NOMO-1 treated with dmso at 0.1 percent for 144 hours (cell line): Measurements from ENCODE around the gene A3GALT2.

Experiments
- DNase-seq: peaks from one replicate; lab custom pipeline; 2025; ENCODE audit not compliant: unreplicated experiment; lab: John Stamatoyannopoulos, UW

A3GALT2 gene

DNA sequence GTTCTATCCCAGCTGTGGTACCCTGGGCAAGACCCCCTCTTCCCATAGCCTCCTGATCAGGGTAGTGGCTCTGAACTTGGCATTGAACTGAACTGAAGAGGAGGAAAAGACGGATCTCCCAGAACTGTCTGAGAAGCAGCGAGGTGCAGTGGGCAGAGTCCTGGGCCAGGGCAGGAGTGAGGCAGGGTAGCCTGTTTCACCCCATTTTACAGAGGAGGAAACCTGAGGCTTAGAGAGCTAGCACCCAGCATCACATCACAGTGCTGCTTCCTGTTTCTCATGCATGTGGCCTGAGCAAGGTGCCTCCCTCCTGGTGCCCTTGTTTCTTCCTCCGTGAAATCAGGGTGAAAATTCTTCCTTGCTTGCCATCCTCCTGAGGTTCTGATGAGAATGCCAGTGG lies 47.5 kb downstream of the A3GALT2 start:
- DNase-seq, result no peak

DNA sequence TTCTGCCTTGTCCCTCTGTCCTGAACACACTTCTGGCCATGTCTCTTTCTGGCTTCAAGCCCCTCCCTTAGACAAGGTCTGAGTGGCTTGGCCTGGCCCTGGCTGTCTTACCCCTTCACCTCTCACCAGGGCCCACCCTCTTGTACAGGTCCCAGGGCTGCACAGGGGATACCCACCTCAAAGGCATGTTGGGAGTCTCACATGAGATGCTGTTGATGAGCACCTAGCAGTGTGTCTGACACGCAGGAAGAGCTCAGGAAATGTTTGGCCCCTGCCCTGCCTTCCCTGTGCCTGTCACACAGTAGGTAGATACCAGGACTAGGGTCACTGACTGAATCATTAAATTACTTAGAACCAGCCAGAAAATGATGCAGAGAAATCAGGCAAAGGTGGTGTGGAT lies 48.0 kb downstream of the A3GALT2 start:
- DNase-seq, result no peak

GRCh38 chr1:33272509-33272908 lies 48.4 kb downstream of the A3GALT2 start:
- no peak for DNase-seq

DNA sequence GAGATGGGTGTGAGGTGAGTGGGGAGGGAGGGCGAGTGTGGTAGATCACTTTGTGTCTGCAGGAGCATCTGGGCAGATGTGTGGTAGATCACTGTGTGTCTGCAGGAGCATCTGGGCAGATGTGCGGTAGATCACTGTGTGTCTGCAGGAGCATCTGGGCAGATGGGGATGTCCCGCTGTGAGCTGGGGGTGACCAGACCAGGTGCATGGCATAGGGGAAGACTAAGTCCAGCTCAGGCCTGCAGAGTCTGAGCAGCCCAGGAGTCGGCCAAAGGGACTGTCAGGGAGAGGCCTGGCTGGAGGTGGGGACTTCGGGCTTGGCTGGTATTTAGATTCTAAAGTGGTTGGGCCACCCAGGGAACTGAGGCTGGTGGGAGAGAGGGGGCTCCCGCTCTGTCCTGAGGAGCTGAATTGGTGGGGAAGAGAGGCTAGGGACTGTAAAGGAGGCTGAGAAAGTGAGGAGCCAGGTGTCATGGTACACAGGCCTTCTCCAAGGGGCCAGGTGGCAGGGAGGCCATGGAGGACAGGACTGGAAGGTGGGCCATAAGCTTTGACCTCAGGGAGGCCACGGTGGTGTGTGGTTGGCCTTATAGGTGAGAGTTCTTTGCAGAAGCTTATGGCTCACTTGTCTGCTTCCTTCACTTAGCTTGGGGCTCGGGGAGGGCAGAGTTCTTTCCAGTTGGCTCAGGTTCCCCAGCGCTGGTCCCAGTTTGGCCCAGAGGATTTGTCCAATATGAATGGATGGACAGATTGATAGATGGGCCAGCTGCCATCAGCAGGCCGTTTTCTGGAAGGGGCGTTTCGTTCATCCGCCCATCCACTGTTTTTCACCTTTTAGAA lies 49.0 kb downstream of the A3GALT2 start:
- DNase-seq, result no peak

GRCh38 chr1:33270808-33271465 lies 50.0 kb downstream of the A3GALT2 start:
- DNase-seq, result no peak

GRCh38 chr1:33270379-33270778 lies 50.5 kb downstream of the A3GALT2 start:
- DNase-seq, result no peak

- DNase-seq, result no peak
These were observed 51.3 kb downstream of the A3GALT2 start for GRCh38 chr1:33269621-33270020.

DNA sequence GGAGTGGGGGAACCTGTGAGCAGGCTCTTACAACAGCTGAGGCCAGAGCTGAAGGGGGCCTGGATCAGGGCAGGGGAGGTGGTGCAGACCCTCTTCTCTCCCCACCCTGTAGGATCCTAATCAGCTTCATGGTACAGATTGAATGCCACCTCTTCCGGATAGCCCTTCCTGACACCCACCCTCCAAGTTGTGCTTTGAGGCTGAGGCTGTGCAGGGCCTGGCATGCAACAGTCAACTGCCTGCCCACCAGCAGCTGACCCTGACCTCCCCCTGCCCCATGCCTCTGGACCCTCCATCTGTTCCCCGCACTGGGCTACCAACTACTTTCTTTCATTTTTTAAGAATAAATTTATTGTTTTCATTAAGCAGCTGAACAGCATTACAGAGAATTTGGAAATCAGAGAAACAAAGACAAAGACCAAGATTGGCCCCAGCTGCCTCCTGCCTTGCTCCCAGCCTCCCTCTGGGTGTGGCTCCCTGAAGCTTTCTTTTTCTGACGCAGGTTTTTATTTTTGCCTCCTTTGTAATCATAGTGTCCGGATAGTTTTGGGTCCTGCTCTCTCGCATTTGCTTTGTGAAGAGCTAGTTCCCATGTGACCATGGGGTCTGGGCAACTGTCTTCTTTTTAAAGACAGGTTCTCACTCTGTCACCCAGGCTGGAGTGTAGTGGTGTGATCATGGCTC lies 51.8 kb downstream of the A3GALT2 start:
- no peak for DNase-seq

GRCh38 chr1:33268457-33268856 lies 52.4 kb downstream of the A3GALT2 start:
- no peak for DNase-seq

DNA sequence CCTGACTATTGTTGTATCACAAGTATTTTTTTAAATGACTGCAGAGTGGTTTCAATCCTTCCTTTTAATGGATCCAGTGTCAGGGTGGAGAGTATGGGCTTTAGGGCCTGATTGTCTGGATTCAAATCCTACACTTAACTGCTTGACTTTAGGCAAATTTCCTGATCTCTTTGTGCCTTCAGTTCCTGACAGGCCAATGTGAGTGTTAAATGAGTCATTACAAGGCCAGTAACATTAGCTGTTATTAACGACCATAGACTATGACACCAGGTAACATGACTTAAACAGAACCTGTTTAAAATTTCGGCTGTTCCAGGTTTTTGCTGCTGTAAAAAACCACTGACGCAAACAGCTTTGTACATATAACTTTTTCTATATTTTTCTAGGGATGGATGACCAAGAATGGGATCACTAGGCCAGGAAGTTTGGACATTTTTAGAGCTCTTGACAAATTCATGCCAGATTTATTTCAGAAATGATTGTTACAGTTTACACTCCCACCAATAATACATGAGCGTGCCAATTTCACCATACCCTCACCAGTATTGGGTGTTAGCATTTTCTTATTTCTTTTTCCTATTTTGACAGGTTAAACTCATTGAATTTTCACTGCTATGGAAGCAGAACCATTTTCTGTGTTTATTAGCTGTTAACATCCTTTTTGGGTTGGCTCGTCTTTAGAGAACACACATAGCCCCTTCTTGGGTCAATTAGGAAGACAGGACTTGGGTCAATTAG lies 53.3 kb downstream of the A3GALT2 start:
- DNase-seq, result no peak

DNA sequence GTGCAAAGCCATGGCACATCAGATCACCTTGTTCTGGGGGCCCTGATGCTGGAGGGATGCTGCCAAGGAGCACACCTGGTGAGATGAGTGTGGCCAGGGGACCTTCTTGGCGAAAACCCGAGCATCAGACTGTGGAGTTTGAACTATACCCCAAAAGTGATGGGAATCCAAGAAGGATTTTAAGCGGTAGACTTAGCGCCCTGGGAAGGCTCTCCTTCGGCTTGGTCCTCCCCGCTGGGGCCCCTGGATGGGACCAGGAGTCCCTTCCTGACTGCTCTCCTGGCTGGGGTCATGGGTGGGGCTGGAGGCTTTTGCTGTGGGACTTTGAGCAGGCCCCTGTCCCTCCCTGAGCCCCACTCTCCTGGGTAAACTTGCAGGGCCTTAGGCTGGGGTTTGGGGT lies 54.1 kb downstream of the A3GALT2 start:
- DNase-seq, result no peak

DNA sequence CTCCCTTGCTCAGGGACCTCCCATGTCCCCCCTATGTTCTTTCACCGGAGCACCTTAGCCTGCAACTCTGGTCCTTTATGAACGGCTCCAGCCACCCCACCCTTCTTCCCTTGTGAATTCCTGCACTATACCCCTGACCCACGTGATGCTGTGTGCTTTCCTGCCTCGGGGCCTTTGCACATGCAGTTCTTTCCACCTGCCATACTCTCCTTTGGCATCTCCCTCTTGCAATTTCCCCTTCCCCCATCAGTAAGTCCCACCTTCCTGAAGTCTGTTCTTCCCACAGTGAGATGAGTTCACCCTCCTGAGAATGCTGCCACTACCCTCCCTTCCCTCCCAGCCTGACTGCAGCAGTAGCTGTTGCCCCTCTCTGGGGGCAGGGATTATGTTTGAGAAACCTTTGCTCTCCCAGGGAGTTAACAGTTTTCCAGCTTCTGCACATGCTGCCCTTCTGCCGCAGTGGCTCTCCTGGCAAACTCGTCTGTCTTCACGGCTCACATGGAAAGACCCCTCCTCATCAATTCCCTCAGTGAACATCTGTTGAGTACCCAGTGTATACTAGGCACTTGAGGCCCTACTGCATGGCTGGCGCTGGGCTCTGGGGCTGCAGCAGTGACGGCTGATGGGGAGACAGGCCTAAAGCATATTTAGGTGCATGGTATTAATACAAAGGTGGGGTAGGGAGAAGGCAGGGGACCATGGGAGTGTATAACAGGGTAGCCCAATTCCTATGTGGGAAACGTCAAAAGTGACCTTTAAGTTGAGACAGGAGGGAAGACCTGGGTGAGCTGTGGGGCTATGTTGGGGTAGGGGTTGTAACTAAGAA lies 54.9 kb downstream of the A3GALT2 start:
- DNase-seq, result no peak

DNA sequence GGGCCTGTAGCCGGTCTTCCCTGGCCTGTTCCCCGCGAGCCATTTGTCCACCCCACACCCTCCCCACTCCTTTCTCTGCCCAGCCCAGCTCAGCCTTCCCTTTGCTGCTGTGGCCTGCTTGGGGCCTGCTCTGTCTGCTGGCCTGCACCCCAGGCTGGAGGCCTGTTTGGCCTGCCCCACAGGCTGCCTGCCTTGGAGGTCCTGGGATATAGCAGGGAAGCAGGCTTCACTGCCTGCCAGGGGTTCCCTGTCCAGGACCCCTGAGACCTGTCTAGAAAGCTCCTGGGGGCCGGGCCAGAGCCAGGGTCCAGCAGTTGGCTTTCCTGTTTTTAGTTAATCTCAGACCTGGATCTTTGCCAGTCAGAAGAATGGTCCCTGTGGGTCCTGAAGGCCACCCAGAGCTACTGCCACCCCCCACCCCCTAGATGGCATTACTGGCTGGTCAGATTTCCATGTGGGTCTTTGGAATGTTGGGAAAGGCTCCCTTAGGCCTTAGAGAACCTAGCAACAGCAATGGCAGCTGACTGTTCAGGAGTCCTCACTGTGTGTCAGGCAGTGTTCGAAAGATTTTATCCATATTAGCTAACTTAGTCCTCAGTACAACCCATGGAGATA lies 56.9 kb downstream of the A3GALT2 start:
- DNase-seq, result no peak

DNA sequence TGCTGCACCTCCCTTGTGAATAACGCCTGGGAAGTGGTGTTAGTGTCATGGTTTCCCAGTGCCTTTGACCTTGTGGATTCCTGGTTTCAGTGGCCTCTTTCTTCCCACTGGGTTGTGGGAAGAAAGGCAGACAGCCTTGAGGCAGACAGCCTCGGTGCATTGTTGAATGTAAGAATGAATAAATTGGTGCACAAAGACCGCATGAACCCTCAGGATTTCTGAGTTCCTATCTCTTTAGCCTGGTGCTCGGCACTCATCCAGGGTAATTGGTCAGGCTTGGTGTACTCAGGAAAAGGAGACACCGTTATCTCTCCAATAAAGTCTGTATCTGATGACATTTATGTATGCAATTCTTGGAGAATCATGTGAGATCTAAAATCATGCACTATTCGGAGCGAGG lies 59.6 kb downstream of the A3GALT2 start:
- no peak for DNase-seq

- no peak for DNase-seq
These were observed 60.5 kb downstream of the A3GALT2 start for GRCh38 chr1:33260439-33260838.

DNA sequence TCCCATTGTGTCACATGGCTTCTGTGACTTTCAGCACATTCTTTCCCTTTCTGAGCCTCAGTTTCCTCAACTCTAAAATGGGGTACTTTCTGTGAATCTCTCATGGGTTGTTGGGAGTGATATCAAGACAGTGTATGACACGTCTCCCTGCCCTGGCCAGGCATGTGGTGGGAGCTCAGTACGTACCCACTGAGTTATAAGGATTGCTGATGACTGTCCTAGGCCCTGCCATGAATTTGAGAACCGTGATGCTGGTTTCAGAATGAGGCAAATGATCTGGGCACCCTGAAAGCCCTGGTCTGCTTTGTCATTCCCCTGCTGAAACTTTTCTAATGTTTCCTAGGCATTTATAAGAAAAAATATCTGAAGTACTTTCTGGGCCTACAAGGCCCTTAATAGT lies 61.0 kb downstream of the A3GALT2 start:
- DNase-seq, result no peak

GRCh38 chr1:33258788-33259274 lies 62.1 kb downstream of the A3GALT2 start:
- DNase-seq, result no peak

GRCh38 chr1:33257772-33258712 lies 62.9 kb downstream of the A3GALT2 start:
- DNase-seq, result no peak
